CD4-positive, alpha-beta T cell (primary cell): ENCODE data around the gene MAST4. TPM values are rescaled to one million over a fixed set of nuclear protein-coding genes. Genes with fewer than 3 reads are reported as not detected.
"Not testable (repeated sequence)": the region's sequence is repeated elsewhere in the genome, so short reads cannot be mapped to it uniquely, and the experiment has no call there.

Source experiments
- ATAC-seq: fragments of 200-7000 bp; cut with Tn5 transposase; one replicate; pipeline ENCODE4 v1.10.0; 2022; ENCODE audit warnings: mild to moderate bottlenecking; ENCODE audit not compliant: poor library complexity
- CTCF ChIA-PET: fragments of 350-600 bp; sonication (Branson Sonifier 250); formaldehyde crosslinking; loops from one replicate; lab custom pipeline; 2021; ENCODE audit warnings: antibody characterized with exemption, inconsistent platforms; lab: Charles Lee
- POLR2A ChIA-PET: fragments of 350-600 bp; sonication (Branson Sonifier 250); formaldehyde crosslinking; loops from one replicate; lab custom pipeline; 2021; ENCODE audit warnings: antibody characterized with exemption, inconsistent platforms; lab: Charles Lee
- DNase-seq, 14 experiments: peaks; one replicate each; pipeline ENCODE4 v3.0.0-alpha.2; 2013 to 2020; ENCODE audit warnings: mixed read lengths in 2 of 14
- H3K27ac ChIP-seq, 2 donors: one replicate each; pipeline versions ENCODE4 v1.5.1 to v1.7.0; 2013; ENCODE audit warnings: low read length in 2 of 2, low read depth in 1 of 2, mild to moderate bottlenecking in 1 of 2
- H3K27me3 ChIP-seq, 2 experiments: 1 replicate in 1 of 2; 2 replicates in 1 of 2; pipeline versions ENCODE4 v1.6.1 to v1.7.0; 2013; ENCODE audit warnings: low read length in 2 of 2, control low read depth in 1 of 2, mild to moderate bottlenecking in 1 of 2, moderate library complexity in 1 of 2; ENCODE audit not compliant: insufficient read depth in 2 of 2, control insufficient read depth in 1 of 2
- H3K36me3 ChIP-seq: one replicate; pipeline ENCODE4 v1.6.1; 2013; ENCODE audit warnings: low read length, control low read depth; ENCODE audit not compliant: insufficient read depth
- H3K4me1 ChIP-seq: one replicate; pipeline ENCODE4 v1.6.1; 2013; ENCODE audit warnings: low read length, control low read depth; ENCODE audit not compliant: insufficient read depth
- H3K4me3 ChIP-seq: one replicate; pipeline ENCODE4 v1.5.1; 2013; ENCODE audit warnings: mild to moderate bottlenecking, low read length, moderate library complexity
- H3K9me3 ChIP-seq, 2 experiments: 1 replicate in 1 of 2; 2 replicates in 1 of 2; pipeline versions ENCODE4 v1.6.1 to v1.7.0; 2013; ENCODE audit warnings: low read length in 2 of 2, mild to moderate bottlenecking in 2 of 2, control low read depth in 1 of 2, moderate library complexity in 1 of 2; ENCODE audit not compliant: control insufficient read depth in 1 of 2, insufficient read depth in 1 of 2
- H3K27ac Mint-ChIP-seq: one replicate; pipeline ENCODE4 v1.8.0; 2020; ENCODE audit warnings: mixed read lengths
- H3K27me3 Mint-ChIP-seq: one replicate; pipeline ENCODE4 v1.8.0; 2021; ENCODE audit warnings: mixed read lengths
- H3K36me3 Mint-ChIP-seq: one replicate; pipeline ENCODE4 v1.8.0; 2021; ENCODE audit warnings: low read depth, mixed read lengths
- H3K4me1 Mint-ChIP-seq: one replicate; pipeline ENCODE4 v1.8.0; 2021; ENCODE audit warnings: low read depth, mixed read lengths
- H3K4me3 Mint-ChIP-seq: one replicate; pipeline ENCODE4 v1.8.0; 2020; ENCODE audit warnings: mild to moderate bottlenecking, mixed read lengths
- H3K9me3 Mint-ChIP-seq: one replicate; pipeline ENCODE4 v1.8.0; 2020; ENCODE audit warnings: mixed read lengths
- CTCF ChIP-seq: fragments of 200-600 bp; IDR thresholded peaks from one replicate; pipeline ENCODE4 v1.8.0; 2022; ENCODE audit warnings: antibody characterized with exemption, mild to moderate bottlenecking
- intact Hi-C, 2 experiments: fragments of 100-400 bp; cut with DNase I in 1 of 2; cut with micrococcal nuclease in 1 of 2; formaldehyde crosslinking; loops; one replicate each; pipeline versions ENCODE4 v1.15.1 to v1.9.0; 2023 to 2025; cut with DNase I, micrococcal nuclease
- total RNA-seq, 174 experiments: library from RNA in 2 of 174; stranded (reverse) in 2 of 174; gene quantifications; one replicate each; pipeline ENCODE4 v1.2.3 and lab custom pipeline; 2021 to 2026

The MAST4 gene
- total RNA-seq, 2 experiments from 2014 or later: 21.3 to 21.6 TPM

- CTCF ChIA-PET: interaction anchor here (0.6 to 1.4 kb wide), 3 partner anchors 13 to 23 kb away, joined by 3 read pairs; no protein-coding TSS in a partner anchor
- H3K36me3 Mint-ChIP-seq: no peaks in the 10 kb centered on the region
Measured at GRCh38 chr5:66694036-66694435, 97.8 kb downstream of the MAST4 start.

GRCh38 chr5:66695840-66696239 is 99.6 kb downstream of the MAST4 start:
- H3K36me3 Mint-ChIP-seq, H3K4me1 ChIP-seq, H3K4me1 Mint-ChIP-seq, H3K27ac Mint-ChIP-seq, H3K27ac ChIP-seq, H3K27me3 ChIP-seq, DNase-seq, H3K4me3 ChIP-seq, ATAC-seq, CTCF ChIA-PET, H3K36me3 ChIP-seq, H3K4me3 Mint-ChIP-seq, intact Hi-C loops, H3K9me3 ChIP-seq, H3K9me3 Mint-ChIP-seq, POLR2A ChIA-PET: not testable (repeated sequence)
- H3K27me3 Mint-ChIP-seq: peaks cover 12% of the 10 kb centered on the region

More at GRCh38 chr5:66694036-66694435, 97.8 kb downstream of the MAST4 start:
- intact Hi-C loops: no loop called here
- H3K9me3 ChIP-seq: no peaks in the 10 kb centered on the region
- no peak overlapping the region for H3K27ac ChIP-seq
- H3K4me3 ChIP-seq: no peak overlapping the region
- no peak overlapping the region for H3K4me3 Mint-ChIP-seq
- H3K27me3 ChIP-seq: peaks cover 0 to 2% of the 10 kb centered on the region in 2 experiments
- peaks cover 12% of the 10 kb centered on the region for H3K27me3 Mint-ChIP-seq
- H3K4me1 Mint-ChIP-seq: no peaks in the 10 kb centered on the region
- H3K27ac Mint-ChIP-seq: no peak overlapping the region
- no peak for DNase-seq
- no peak for ATAC-seq
- no peak for TF ChIP-seq CTCF
- H3K4me1 ChIP-seq: no peaks in the 10 kb centered on the region
- H3K36me3 ChIP-seq: no peaks in the 10 kb centered on the region
- POLR2A ChIA-PET: no interaction called here
- no peaks in the 10 kb centered on the region for H3K9me3 Mint-ChIP-seq

GRCh38 chr5:66697796-66698564 is 101.8 kb downstream of the MAST4 start:
- no peaks in the 10 kb centered on the region for H3K36me3 ChIP-seq
- ATAC-seq (no peak), DNase-seq (no peak)
- H3K9me3 Mint-ChIP-seq: no peaks in the 10 kb centered on the region
- H3K9me3 ChIP-seq: no peaks in the 10 kb centered on the region
- intact Hi-C loops: no loop called here
- TF ChIP-seq CTCF: no peak
- H3K27ac ChIP-seq: no peak overlapping the region
- peaks cover 12% of the 10 kb centered on the region for H3K27me3 Mint-ChIP-seq
- no peaks in the 10 kb centered on the region for H3K36me3 Mint-ChIP-seq
- H3K4me3 Mint-ChIP-seq: no peak overlapping the region
- no peak overlapping the region for H3K27ac Mint-ChIP-seq
- H3K4me1 ChIP-seq: no peaks in the 10 kb centered on the region
- ChIA-PET POLR2A (no interaction called here), CTCF (no interaction called here)
- peaks cover 0 to 2% of the 10 kb centered on the region in 2 experiments for H3K27me3 ChIP-seq
- no peak overlapping the region for H3K4me3 ChIP-seq
- no peaks in the 10 kb centered on the region for H3K4me1 Mint-ChIP-seq
